IPS-NIHi11 (cell line): Measurements from ENCODE around the gene SORT1.
"Not testable (repeated sequence)": the region's sequence is repeated elsewhere in the genome, so short reads cannot be mapped to it uniquely, and the experiment has no call there.

Experiments used
- DNase-seq: peaks from one replicate; pipeline ENCODE4 v3.0.0; 2012; ENCODE audit warnings: mixed read lengths, low spot score

Gene SORT1

GRCh38 chr1:109296782-109297181 is 100.9 kb downstream of the SORT1 start:
- DNase-seq: no peak

DNA sequence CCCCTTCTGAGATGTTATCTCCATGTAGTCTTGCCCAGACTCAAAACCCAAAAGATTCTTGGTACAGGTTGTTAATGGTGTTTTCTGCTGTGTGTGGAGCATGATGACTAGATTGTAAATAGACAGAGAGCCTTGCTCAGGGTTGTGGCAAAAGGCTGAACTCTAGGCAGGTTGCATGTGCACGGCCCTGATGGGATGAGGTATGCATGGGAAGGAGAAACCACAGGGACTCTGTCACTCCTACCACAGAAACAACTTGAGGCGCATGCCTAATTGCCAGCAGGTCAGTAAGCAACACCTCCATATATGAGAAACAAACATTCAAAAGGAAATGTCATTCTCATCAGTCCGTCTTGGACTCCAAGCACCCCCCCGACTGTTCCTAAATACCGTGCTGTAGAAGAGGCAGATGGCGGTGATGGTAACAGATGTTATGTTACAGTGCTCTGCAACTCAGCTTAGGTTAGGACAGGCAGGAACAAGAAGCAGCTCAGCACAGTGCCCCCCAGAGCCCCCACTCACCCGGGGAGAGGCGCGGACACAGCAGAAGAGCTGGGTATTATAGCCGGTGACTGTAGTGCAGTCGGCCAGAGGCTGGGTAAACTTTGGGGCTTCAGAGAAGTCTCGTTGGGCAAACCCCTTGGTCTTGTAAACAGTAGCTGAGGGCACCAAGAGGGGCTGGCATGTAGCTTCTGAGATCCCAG is 101.9 kb downstream of the SORT1 start:
- DNase-seq: no peak

- no peak for DNase-seq
These were observed 103.2 kb downstream of the SORT1 start for GRCh38 chr1:109294481-109294880.

GRCh38 chr1:109293026-109293425 is 104.7 kb downstream of the SORT1 start:
- no peak for DNase-seq

- DNase-seq: no peak
These were observed 105.4 kb downstream of the SORT1 start for GRCh38 chr1:109292364-109292763.

GRCh38 chr1:109290998-109291397 is 106.7 kb downstream of the SORT1 start:
- DNase-seq: no peak

- no peak for DNase-seq
These were observed 107.6 kb downstream of the SORT1 start for GRCh38 chr1:109290137-109290536.

DNA sequence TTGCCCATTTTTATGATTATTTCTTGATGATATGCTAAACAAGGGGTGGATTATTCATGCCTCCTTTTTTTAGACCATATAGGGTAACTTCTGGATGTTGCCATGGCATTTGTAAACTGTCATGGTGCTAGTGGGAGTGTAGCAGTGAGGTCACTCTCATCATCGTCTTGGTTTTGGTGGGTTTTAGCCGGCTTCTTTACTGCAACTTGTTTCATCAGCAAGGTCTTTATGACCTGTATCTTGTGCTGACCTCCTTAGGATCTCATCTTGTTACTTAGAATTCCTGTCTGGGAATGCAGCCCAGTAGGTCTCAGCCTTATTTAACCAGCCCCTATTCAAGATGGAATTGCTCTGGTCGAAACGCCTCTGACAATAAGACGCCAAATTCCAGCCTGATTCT is 111.0 kb downstream of the SORT1 start:
- not testable (repeated sequence) for DNase-seq

DNA sequence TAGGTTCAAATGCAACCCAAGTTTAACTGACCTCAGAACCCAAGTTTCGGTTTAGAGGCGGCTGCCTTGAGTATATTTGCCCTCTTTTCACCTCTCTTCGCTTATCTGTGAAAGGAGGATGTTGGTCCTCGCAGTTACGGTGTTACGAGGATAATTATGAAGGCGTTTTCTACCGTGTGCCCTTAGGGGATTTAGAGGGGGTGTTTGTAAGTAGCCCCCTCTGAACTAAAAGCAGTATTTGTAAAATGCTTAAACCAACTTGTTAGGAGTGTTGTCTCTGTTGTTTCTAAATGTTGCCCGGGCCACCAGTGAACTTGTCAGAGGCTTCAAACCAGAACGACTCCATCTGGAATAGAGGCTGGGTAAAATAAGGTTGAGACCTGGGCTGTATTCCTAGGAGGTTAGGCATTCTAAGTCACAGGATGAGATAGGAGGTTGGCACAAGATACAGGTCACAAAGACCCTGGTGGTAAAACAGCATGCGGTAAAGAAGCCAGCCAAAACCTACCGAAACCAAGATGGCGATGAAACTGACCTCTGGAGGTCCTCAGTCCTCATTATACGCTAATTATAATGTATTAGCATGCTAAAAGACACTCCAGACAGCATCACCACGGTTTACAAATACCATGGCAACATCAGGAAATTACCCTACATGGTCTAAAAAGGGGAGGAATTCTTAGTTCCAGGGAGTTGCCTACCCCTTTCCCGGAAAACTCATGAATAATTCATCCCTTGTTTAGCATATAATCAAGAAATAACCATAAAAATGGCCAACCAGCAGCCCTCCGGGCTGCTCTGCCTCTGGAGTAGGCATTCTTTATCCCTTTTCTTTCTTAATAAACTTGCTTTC is 113.7 kb downstream of the SORT1 start:
- DNase-seq: no peak

DNA sequence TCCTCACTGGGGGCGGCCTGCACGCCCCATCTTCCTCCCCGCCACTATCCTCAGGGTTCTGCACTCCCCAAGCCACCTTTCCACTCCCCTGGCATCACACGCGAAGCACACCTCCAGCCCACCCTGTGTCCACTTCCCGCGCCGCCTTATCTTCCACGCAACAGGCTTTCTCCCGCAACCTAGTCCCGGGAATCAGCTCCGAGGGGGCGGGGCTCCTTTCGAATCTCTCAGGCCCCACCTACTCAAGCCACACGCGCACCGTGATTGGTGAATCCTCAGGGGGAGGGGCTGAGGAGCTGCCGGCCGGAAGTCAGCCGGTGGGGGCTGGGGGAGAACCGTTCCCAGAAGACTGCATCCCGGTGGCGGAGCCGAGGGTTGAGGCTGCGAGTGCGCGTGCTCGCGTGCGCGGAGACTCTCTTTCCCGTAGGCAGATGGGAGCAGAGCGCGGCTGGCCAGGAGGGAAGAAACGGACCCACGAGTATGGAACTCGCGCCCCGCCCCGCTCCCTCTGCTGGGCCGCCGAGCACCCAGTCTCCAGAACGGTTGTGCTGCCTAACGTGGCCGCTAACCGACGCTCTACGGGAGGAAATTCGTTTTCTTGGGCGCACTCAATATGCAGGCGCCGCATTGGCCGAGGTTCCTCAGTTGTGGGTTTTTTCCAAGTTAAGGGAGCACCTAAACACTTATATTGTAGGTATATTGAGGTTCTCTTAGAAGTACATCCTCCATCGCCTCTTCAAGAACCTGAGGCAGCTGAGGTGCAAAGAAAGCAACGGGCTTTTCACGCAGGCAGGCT is 114.6 kb downstream of the SORT1 start, which contains the start of gene PSRC1:
PSRC1 (minus strand) TSS at position 194 of the 796 bp plus-strand sequence.
- peak; percentile 98 for DNase-seq

GRCh38 chr1:109282497-109282951 is 115.2 kb downstream of the SORT1 start:
- DNase-seq: peak; percentile 76

- no peak for DNase-seq
These were observed 115.8 kb downstream of the SORT1 start for GRCh38 chr1:109281680-109282496.

DNA sequence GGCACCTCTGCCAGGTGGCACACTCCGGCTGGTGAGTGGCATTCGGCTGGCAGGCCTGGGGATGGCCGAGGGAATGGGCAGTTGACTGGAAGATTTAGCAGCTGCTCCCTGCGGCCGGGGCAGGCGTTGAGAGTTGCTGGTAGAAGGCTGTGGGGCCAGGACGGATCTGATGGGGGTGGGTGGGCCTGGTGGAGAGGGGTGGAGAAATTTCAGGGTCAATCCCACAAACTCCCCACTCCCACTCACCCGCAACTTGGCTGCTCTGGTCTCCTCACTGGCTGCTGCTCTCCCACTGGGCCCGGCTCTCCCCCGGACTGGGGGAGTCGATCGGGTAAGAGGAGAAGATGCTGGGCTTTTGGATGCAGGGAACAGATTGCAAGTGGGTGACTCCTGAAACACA is 116.9 kb downstream of the SORT1 start:
- no peak for DNase-seq

DNA sequence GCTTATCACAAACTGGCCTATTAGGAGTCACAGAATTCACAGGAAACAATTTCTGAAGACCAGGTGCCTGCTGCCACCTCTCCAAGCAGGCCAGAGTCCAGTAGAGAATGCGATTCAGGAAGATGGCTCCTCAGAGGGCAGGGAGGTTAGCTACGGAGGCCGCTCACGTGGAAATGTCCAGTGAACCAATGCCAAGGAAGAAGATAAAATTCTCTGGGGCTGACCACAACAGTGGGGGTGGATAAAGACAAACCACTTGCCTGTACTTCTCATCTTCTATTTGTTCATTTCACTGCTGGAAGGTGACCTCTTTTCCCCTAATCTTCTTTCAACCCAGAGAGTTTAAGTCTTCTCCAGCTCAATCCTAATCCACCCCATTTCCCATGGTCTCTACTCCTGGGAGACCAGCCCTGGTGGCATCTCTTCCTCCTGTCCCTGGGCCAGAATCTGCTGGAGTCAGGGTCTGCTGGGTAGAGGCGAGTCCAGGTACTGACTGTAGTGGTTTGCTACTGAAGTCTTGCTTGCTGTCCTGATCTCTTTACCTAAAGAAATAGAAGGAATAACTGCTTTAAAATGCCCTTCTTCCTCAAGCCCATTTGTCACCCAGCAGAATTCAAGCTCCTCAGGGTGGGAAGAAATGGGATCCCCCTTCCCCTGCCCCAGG is 118.0 kb downstream of the SORT1 start:
- DNase-seq: no peak

DNA sequence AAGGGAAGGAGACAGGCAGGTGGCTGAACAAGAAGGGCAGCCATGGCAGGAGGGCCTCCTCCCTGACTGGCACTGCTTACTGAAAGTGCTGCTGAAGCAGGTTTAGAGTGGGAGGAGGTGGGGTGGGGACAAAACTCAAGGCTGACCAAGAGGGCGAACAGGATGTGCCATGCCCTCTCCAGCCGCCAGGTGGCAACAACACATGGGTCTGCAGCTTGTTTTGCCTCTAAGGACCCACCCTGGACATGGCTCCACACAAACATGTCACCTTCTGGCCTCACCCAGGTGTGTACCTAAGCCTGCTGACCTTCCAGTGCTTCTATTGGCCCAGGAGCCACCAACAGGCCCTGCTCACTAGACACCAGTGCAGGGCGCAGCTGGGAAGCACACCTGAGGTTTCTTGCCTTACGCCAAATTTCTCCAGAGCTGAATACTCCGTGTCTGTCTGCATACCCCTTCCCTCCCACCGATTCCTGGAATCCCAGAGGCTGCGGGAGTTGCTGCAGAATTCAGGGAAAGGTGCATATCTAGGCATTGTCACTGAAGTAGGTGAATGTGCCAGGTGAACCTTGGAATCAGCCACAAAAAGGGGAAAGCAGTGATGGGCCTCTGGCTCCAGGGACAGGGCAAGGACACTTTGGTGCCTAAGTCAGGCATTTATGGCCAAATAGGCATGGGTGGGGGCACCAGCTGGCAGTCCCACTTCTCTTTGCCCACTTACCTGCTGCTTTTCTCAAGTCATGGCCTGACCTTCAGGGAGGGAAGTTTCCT is 120.1 kb downstream of the SORT1 start:
- DNase-seq: peak; percentile 85

DNA sequence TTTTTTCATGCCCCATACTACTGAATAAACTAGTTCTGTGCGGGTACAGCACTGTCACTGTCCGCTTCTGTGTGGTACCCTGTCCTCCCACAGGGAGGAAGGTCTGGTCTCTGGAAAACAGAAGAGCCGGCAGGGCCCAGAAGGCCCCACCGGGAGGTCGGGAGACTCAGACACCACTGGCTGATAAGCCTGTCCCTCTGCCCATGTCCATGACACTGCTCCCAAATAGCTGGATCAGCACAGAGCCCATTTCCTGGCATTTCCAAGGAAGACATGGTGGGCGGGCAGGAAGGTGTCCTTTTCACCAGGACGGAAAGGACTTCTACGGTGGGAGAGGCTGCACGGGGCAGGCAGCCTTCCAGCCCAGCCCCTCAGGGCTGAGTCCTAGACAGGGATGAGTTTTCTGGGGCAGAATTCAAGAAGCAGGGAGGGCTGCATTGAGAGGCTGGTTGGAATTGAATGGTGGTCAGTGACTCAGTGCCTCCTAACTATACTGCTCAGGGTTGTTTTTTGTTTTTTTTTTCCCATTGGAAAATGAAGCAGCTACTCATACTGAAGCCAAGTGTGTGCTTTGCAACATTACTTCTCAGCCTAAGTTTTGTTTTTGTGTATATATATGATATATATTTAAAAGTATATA is 121.9 kb downstream of the SORT1 start:
- no peak for DNase-seq

GRCh38 chr1:109274533-109275476 is 122.9 kb downstream of the SORT1 start:
- DNase-seq: no peak

GRCh38 chr1:109273570-109274288 is 124.0 kb downstream of the SORT1 start:
- no peak for DNase-seq
